GM19455 (cell line): ENCODE results near the gene LIMS2.

ENCODE experiments used
- ATAC-seq: cut with Tn5 transposase; IDR thresholded peaks from one replicate; pipeline ENCODE4 v1.9.1; 2021; ENCODE audit not compliant: unreplicated experiment

Gene LIMS2

GRCh38 chr2:127647242-127648190 lies 27.8 kb downstream of the LIMS2 start:
- ATAC-seq: no peak

- no peak for ATAC-seq
Observed at GRCh38 chr2:127646487-127647241, 28.7 kb downstream of the LIMS2 start.

DNA sequence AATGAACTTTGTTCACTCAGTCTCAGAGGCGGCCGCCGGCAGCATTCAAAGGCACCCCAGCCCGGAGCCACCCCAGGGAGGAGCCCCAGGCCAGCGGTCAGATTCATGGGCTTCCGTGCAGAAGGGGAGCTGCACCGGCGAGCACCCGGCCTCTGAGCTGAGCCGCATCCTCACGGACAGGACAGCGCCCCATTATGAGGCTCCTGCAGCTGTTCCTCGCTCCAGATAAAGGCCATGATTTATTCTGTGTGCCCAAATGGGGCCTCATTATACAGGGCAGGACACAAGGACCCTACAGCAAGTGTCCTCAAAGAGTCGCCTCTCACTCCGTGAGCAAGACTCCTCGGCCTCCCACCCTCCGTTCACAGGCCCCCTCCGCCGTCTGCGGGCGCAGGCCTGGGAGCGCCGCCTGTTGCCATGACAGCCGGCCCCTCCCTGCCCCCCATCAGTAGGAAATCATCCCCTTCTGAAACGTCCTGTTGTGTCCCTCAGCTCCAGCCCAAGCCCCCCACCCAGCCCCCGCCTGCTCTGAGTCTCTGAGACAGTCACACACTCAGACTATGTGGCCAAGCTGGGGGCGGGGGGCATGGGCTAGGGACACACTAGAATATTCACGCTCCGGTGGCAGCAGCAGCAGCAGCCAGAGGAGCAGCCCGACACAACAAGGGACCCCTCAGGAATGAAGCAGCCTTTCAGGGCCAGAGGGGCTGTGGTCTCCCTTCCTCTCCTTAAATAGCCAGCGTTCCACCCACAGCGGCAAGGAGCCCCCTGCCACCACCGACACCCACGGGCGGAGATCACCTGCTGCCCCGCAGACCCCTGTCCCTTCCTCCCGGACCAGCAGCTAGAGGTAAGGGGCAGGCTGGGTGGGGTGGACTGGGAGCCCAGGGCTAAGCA lies 29.7 kb downstream of the LIMS2 start, which contains the start of gene GPR17:
Gene GPR17 (plus strand): TSS at position 759 of the 897 bp plus-strand sequence. CDS start 4,583 bp downstream, outside the sequence.
- ATAC-seq: no peak

GRCh38 chr2:127645026-127645394 lies 30.3 kb downstream of the LIMS2 start:
- no peak for ATAC-seq

DNA sequence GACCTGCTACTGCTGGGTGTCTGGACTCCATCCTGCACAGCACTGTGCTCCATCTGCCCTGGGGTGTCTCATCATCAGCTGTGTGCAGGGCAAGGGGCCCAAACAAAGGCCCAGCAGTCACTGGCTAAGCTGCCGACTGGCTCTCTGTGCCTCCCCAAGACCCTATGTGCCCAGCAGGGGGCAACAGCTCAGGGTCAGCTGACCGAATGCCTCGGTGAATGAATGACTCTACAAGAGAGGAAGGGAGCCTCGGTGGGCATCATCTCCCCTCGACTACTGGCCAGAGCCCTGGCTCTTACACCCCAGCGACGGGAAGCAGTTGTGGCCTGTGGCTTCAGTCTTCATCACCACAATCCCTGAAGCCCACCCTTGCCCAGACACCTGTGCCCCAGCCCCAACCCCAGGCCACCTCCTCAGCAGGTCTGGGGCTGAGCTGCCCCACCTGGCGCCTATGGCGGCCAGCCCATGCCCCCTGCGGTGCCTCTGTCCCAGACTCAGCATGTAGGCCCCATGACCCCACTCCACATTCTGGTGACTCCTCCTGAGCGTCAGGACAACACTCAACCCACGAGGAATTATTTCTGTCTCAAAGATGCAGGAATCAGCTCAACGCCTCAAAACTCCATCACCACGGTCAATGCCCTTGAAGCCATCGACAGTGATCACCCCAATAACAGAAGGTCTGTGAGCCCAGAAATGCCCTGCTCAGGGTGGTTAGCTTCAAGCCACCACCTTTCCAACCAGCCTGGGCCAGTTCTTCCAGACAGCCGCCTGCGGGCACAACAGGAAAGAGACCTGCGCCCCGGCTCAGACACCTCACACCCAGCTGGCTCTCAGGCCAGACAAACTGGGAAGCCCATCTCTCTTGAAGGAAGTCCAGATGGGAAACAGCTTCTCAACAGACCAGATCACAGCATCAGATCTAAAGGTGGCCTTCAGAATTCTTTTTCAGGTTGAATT lies 31.0 kb downstream of the LIMS2 start:
- ATAC-seq: no peak

DNA sequence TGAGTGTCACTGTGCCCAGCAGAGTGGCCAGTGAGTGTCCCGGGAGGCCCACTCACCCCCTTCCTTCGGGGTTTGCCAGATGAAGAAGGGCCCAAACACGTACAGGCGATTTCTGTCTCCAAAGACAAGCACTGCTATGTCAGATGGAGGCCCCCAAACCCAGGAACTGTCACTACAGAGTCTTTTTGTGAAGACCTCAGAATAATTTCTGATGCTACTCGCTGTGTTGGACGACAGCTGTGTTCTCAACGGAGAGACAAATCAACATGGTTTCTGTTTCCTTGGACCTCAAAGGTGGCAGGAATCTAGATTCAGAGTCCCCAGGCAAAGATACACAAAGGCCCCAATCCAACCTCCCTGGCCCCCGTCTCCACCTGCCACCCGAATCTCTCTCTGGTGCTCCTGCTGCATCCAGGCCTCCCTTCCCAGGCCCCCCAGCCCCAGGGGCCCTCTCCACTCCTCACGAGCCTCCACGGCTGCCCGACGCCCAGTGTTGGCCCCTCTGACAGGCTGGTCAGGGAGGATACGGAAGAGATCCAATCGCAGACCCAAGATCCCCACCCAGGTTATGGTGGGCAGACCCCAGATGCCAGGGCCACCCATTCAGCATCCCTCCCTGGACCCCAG lies 31.8 kb downstream of the LIMS2 start:
- ATAC-seq: no peak

DNA sequence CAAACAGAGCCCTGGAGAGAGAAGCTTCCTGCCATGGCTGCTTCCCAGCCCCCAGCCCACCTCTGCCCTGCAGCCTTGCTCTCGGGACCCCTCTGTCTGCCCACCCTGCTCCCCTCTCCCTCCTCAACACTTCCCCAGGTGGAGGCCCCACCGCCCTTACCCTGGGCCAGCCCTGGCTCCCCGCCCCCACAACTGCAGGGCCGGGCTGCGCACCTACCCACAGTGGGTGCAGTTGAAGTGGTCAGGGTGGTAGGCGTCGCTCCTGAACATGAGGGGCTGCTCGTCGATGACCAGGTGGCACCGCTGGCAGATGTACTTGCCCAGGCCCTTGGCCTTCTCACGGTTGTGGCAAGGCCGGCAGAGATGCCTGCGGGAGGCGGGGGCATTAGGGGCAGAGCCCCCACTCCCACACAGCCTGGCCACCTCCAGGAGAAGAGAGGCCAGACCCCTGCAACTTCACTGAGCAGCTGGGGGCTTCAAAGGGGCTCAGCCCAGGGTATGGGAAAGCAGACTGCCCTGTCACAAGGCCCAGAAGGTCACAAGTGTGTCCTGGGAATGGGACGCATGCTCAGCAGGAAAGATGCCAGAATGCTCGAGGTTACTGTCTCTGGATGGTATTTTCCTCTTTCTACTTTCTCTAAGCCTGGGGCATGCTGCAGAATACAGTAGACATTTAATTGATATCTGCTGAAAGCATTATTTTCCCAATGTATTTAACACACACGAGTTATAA lies 32.5 kb downstream of the LIMS2 start:
- no peak for ATAC-seq

- ATAC-seq: no peak
Observed at GRCh38 chr2:127641846-127642507, 33.4 kb downstream of the LIMS2 start.

GRCh38 chr2:127641133-127641532 lies 34.2 kb downstream of the LIMS2 start:
- ATAC-seq: no peak

- no peak for ATAC-seq
Observed at GRCh38 chr2:127640082-127641072, 35.0 kb downstream of the LIMS2 start.

DNA sequence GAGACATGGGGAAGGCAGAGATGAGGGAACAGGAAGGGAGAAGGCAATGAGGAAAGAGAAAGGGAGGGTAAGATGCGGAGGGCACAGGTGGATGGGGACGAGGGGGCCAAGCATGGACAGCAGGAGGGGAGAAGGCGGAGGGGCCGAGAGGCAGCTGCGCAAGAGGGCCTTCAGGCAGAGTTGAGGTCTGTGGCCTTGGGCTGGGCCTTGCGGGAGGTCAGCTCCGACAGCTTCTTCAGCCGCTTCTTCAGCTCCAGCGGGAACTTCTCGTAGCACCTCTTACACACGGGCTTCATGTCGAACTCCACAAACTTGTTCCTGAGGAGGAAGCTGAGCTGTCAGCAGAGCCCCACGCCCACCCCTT lies 36.2 kb downstream of the LIMS2 start:
- ATAC-seq: no peak

DNA sequence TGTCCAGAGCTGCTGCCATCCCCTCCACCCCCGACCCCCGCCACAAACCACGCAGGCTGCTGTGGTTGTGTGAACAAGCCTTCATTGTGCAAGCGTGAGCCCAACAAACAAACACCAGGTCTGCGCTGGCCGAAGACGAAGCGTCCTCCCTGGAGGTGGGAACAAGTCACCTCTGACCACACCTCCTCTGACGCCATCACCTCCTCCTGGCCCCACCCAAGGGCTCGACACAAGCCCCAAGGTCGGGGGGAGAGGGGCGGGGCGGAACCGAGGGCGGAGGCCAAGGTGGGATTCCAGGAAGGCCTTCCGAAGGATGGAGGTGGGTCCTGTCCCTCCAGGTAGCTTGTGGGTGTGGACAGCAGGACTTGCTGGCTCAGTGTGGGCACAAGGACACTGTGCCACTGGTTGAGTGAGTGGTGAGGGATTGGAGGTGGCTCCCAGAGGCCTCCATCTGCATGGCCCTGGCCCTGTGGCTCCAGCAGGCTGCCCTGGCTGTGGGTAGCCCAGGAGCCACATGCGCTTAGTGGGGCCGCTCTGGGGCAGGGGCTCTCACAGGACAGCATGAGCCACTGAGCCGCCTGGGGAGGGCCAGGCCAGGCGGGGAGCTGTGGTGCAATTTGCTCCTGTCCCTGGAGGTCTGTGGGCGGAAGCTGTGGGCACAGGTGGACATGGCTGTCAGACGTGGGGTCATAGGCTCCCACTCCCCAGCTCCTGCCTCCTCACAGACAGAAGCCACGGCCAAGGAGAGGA lies 36.8 kb downstream of the LIMS2 start:
- no peak for ATAC-seq

DNA sequence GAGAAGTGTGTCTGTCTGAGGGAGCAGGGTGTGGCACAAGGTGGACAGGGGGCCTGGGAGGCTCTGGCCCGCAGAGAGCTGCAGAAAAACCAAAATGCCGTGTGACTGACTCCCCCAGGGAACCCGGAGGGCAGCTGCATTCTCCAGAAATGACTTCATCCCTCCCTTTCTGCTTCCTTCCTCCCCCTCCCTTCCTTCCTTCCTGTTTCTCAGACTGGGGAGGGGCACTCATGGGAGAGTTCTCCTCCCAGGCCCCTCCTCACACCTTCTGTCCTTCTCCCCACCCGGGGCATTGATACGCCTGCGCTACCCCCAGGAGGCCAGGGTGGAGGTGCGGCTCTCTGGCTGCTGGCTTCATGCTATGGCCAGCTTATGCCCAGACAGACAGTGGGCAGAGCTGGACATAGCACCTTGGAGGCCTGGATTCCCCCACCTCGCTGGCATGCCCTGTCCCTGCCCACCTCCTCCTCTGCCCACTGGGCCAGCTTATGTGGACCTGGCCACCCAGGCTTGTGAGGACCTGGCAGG lies 37.5 kb downstream of the LIMS2 start:
- ATAC-seq: no peak

GRCh38 chr2:127637236-127637630 lies 38.1 kb downstream of the LIMS2 start:
- ATAC-seq: no peak

GRCh38 chr2:127636248-127637235 lies 38.8 kb downstream of the LIMS2 start:
- no peak for ATAC-seq
